Dendritic cell treated with granulocyte-macrophage colony-stimulating factor and Interleukin-4, amounts not matched to agents 40 ng/mL and 50 ng/mL, for 4 days (primary cell): ENCODE measurements around the gene MBNL1.
"Not testable (repeated sequence)": the region's sequence is repeated elsewhere in the genome, so short reads cannot be mapped to it uniquely, and the experiment has no call there.

Source experiments
- H3K27ac Mint-ChIP-seq: one replicate; pipeline ENCODE4 v1.8.0; 2022; ENCODE audit warnings: mild to moderate bottlenecking, mixed read lengths
- H3K27me3 Mint-ChIP-seq: one replicate; pipeline ENCODE4 v1.8.0; 2022; ENCODE audit warnings: mild to moderate bottlenecking, mixed read lengths
- H3K36me3 Mint-ChIP-seq: one replicate; pipeline ENCODE4 v1.8.0; 2022; ENCODE audit warnings: low read depth, mixed read lengths
- H3K4me1 Mint-ChIP-seq: one replicate; pipeline ENCODE4 v1.8.0; 2022; ENCODE audit warnings: low read depth, mixed read lengths
- H3K4me3 Mint-ChIP-seq: one replicate; pipeline ENCODE4 v1.8.0; 2022; ENCODE audit warnings: mild to moderate bottlenecking, moderate library complexity, mixed read lengths
- H3K9me3 Mint-ChIP-seq: one replicate; pipeline ENCODE4 v1.8.0; 2022; ENCODE audit warnings: mixed read lengths
- intact Hi-C: fragments of 100-400 bp; cut with micrococcal nuclease; formaldehyde crosslinking; loops from one replicate; pipeline ENCODE4 v1.15.0; 2022

Gene MBNL1

DNA sequence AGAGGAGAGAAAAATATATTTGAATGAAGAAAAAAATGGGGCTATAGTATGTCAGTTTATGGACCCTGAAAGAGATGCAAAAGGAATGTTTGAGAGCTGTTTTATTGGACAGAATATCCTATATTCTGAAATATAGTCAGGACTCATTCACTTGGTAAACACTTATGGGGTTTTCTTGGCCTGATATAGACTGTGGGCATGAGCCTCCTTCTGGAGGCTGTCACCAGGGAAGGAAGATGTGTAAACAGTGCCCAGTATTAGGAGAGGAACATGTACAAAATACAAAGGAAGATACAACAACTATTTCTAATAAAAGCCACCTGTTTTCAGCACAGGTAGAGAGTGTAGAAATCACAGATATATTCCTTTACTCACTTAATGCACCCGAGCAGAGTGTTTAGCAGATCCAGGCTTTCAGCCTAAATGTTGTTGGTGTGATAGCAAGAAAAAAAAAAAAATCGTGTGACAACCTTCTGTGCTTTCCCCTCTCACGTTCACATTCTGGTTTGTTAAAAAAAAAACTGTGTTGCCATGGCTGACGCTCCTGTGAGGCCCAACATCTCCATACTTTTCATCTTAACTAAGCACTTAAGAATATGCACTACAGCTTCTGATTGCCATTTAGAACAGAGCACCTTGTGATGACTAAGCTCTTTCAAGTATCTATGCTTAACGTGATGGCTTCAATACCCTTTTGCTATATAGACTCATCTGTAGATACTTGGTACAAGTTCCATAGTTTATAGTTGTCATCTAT lies 134.1 kb downstream of the MBNL1 start:
- Mint-ChIP-seq H3K27me3 (no peaks in the 10 kb centered on the region), H3K36me3 (peaks cover 46% of the 10 kb centered on the region), H3K9me3 (no peaks in the 10 kb centered on the region), H3K27ac (peak overlapping the region; percentile 20), H3K4me1 (peaks cover 55% of the 10 kb centered on the region), H3K4me3 (no peak overlapping the region)
- intact Hi-C loops = no loop called here

DNA sequence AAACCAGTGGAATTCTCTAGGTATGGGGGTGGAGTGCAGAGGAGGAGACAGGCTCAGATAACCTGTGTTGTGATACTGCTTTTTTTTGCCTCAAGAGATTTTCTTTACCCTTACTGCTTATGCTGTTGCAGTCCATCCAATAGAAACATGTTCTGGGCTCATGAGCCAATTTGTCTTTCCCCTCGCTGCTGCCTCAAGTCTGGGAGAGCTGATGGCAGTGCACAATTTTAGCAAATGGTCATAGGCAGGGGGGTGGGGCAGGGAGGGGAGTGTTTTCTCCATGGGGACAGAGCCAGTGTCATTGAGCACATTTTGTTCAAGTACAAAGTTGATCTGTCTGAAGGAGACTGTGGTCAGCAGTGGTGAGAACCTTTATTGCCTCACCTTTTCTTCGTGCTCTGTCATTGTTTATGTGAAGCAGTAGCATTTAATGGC lies 134.9 kb downstream of the MBNL1 start:
- Mint-ChIP-seq H3K27ac (peak overlapping the region; percentile 20), H3K36me3 (peaks cover 48% of the 10 kb centered on the region), H3K27me3 (no peaks in the 10 kb centered on the region), H3K9me3 (no peaks in the 10 kb centered on the region), H3K4me1 (peaks cover 55% of the 10 kb centered on the region), H3K4me3 (no peak overlapping the region)
- intact Hi-C loops = no loop called here

DNA sequence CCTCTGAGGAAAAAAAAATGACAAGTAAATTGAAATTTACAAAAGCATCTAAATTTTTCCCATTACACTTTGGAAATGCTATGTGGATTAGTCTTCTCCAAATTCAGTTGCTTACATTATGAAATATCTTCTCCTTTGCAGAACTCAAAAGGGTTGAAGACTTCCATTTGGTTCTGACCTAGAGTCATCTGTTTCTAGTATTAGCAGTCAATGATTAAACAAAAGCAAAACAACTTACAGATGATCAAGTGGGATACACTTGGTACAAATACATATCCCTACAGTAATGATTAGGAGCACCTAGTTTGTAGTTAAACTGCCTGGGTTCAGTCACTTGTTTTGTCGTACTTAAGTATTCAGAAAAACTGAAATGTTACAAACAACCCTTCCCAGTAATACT lies 136.2 kb downstream of the MBNL1 start:
- H3K36me3 Mint-ChIP-seq = peaks cover 34% of the 10 kb centered on the region
- H3K4me1 Mint-ChIP-seq = peaks cover 47% of the 10 kb centered on the region
- intact Hi-C loops = no loop called here
- no peaks in the 10 kb centered on the region for H3K27me3 Mint-ChIP-seq
- no peaks in the 10 kb centered on the region for H3K9me3 Mint-ChIP-seq
- H3K4me3 Mint-ChIP-seq = no peak overlapping the region
- H3K27ac Mint-ChIP-seq = no peak overlapping the region

DNA sequence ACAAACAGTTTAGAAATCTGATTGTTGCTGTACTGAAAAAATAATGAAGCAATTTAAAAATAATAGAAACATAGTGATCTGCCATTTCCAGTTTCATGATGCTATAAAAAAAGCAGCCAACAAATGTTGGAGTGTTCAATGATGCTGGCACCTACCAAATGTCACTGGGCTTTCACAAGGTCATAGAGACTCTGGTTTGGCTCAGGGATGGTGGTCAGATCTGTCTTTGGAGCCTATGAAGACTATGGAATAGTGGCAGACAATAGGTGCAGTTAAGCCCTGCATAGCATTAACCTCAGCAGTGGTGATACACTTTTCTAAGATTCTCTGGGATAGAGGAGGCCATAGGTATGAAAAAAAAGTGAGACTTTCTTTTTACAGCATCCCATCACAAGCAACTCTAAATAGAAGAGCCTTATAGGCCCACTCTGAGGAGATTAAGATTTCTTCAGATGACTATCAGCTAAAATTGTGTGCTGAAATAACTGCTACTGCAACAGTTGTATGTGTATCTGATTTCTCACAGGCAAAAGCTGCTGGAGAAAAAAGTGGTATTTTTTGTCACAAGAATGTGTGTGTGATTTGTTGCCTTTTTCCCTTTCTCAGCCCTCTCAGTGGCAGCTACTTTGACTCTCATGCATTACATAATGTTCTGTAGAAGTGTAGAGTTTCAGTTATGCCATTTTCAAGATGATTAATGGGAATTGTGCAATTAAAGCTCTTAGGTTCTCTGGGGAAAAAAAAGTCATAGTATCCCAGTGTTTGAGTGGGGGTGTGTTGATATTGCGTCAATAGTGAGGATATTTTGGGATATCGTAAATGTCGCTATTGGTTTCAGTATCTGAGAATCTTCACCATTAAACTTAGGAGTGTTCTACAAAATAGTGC lies 137.4 kb downstream of the MBNL1 start:
- no peak overlapping the region for H3K4me3 Mint-ChIP-seq
- peak overlapping the region; percentile 30 for H3K27ac Mint-ChIP-seq

DNA sequence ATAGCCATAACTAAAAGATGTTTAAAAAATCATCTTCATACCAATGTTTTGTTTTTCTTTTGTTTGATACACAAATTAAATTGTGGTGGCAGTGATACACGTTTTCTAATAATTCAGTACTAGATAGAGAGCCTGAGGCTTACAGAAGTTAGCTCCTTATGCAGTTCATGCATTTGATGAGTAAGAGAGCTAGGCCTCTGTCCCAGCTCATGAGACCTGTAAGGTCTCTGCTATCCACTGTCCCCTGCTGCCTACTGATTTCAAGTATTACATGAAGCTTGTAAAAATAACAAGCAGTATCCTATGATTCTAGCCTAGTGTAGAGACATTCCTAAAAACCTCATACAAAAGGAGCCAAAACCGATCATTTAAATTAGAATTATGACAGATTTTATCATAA lies 144.5 kb downstream of the MBNL1 start:
- no peak overlapping the region for H3K4me3 Mint-ChIP-seq
- no peaks in the 10 kb centered on the region for H3K9me3 Mint-ChIP-seq
- H3K4me1 Mint-ChIP-seq = peaks cover 6% of the 10 kb centered on the region
- intact Hi-C loops = no loop called here
- H3K27me3 Mint-ChIP-seq = no peaks in the 10 kb centered on the region
- H3K27ac Mint-ChIP-seq = no peak overlapping the region
- peaks cover 38% of the 10 kb centered on the region for H3K36me3 Mint-ChIP-seq

More for the DNA sequence above, 137.4 kb downstream of the MBNL1 start:
- H3K4me1 Mint-ChIP-seq = peaks cover 47% of the 10 kb centered on the region
- H3K27me3 Mint-ChIP-seq = no peaks in the 10 kb centered on the region
- intact Hi-C loops = no loop called here
- no peaks in the 10 kb centered on the region for H3K9me3 Mint-ChIP-seq
- H3K36me3 Mint-ChIP-seq = peaks cover 33% of the 10 kb centered on the region

DNA sequence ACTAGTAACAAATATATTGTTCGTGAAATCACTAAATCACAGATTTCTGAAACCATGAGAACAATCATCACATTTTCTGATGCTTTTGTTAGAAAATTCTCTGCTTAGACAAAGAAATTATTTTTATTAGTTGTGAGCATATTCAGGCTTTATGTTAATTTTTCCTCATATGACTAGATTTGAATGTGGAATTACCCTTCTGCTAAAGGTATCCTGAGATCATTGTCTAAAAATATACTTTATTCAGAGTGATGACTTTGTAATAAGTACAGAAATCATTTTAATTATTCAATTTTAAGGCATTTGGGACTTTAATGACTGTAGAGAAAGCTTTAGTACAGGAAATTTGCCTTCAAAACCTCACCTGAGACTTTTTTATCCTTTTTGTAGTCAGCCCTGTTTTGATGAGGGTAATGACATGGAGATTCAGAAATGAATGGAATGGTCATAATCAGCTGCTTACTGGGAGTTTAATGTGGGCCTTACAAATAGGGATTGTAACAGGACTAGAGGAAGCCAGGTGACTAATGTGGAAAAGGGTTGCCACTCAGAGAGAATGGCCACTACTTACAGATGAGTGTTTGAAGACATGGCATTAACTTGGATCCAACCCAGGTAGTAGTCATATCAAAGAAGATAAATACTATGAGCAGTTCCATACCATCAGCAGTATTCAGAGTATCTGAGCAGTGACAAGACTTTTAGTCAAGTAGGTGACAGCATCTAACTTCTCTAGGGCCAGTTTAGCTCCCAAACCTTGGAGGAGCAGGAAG lies 148.3 kb downstream of the MBNL1 start:
- Mint-ChIP-seq H3K27me3 (no peaks in the 10 kb centered on the region), H3K27ac (no peak overlapping the region), H3K4me3 (no peak overlapping the region), H3K36me3 (peaks cover 75% of the 10 kb centered on the region), H3K4me1 (peaks cover 14% of the 10 kb centered on the region), H3K9me3 (peaks cover 10% of the 10 kb centered on the region)
- intact Hi-C loops = no loop called here

DNA sequence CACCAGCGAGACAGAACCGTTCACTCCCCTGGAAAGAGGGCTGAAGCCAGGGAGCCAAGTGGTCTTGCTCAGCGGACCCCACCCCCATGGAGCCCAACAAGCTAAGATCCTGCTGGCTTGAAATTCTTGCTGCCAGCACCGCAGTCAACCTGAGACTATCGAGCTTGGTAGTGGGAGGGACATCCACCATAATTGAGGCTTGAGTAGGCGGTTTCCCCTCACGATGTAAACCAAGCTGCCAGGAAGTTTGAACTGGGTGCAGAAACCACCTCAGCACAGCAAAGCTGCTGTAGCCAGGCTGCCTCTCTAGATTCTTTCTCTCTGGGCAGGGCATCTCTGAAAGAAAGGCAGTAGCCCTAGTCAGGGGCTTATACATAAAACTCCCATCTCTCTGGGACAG lies 151.0 kb downstream of the MBNL1 start:
- Mint-ChIP-seq H3K4me3 (no peak overlapping the region), H3K27ac (no peak overlapping the region), H3K9me3 (peaks cover 23% of the 10 kb centered on the region), H3K36me3 (peaks cover 89% of the 10 kb centered on the region), H3K27me3 (no peaks in the 10 kb centered on the region), H3K4me1 (peaks cover 28% of the 10 kb centered on the region)
- intact Hi-C loops = no loop called here

DNA sequence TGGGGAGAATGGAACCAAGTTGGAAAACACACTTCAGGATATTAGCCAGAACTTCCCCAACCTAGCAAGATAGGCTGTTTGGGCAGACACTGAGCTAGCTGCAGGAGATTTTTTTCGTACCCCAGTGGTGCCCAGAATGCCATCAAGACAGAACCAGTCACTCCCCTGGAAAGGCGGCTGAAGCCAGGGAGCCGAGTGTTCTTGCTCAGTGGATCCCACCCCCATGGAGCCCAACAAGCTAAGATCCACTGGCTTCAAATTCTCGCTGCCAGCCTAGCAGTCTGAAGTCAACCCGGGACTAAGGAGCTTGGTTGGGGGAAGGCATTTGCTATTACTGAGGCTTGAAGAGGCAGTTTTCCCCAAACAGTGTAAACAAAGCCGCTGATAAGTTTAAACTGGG lies 152.4 kb downstream of the MBNL1 start:
- H3K9me3 Mint-ChIP-seq = peaks cover 23% of the 10 kb centered on the region
- intact Hi-C loops = no loop called here

DNA sequence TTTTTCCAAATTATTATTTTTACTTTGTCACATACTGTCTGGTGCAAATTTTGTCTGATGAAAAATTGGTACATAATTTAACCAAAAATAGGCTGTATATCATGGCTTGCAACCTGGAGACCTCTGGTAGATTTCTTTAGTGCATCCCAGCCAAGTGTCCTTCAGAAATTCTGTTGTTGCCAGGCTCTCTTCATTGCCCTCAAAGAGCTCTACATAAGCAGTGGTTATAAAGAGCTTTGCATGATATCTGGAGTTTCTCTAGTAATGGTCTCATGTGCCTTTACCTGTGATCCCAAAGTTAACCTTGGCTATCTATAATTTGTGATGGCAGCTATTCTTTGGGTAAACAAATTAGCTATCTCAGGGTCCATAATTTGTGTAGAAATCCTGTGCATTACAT lies 157.7 kb downstream of the MBNL1 start:
- Mint-ChIP-seq H3K4me3 (no peak overlapping the region), H3K36me3 (peaks cover 58% of the 10 kb centered on the region), H3K27ac (no peak overlapping the region), H3K9me3 (peaks cover 18% of the 10 kb centered on the region), H3K27me3 (no peaks in the 10 kb centered on the region), H3K4me1 (peaks cover 53% of the 10 kb centered on the region)
- intact Hi-C loops = no loop called here

More for the DNA sequence above, 152.4 kb downstream of the MBNL1 start:
- Mint-ChIP-seq H3K36me3 (peaks cover 89% of the 10 kb centered on the region), H3K27me3 (no peaks in the 10 kb centered on the region), H3K4me3 (no peak overlapping the region), H3K27ac (no peak overlapping the region), H3K4me1 (peaks cover 41% of the 10 kb centered on the region)

DNA sequence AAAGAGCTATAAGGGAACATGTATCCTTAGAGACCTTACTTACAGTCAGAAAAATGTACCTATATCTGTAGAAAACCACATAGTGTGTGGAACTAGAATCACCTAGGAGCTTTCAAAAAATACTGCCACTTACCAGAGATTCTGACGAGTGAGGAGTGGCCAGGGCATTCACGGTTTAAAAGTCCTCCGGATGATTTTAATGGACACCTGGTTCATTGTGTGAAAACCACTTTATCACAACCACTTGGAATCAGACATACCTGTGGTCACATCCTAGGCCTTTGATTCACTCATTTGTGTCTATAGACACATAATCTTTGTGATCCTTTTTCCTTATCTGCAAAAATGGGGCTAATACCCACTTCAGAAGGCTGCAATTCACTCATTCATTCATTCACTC lies 159.8 kb downstream of the MBNL1 start:
- H3K27ac Mint-ChIP-seq = no peak overlapping the region
- no peak overlapping the region for H3K4me3 Mint-ChIP-seq
- peaks cover 35% of the 10 kb centered on the region for H3K4me1 Mint-ChIP-seq
- H3K27me3 Mint-ChIP-seq = no peaks in the 10 kb centered on the region
- peaks cover 58% of the 10 kb centered on the region for H3K36me3 Mint-ChIP-seq
- intact Hi-C loops = no loop called here
- H3K9me3 Mint-ChIP-seq = no peaks in the 10 kb centered on the region

DNA sequence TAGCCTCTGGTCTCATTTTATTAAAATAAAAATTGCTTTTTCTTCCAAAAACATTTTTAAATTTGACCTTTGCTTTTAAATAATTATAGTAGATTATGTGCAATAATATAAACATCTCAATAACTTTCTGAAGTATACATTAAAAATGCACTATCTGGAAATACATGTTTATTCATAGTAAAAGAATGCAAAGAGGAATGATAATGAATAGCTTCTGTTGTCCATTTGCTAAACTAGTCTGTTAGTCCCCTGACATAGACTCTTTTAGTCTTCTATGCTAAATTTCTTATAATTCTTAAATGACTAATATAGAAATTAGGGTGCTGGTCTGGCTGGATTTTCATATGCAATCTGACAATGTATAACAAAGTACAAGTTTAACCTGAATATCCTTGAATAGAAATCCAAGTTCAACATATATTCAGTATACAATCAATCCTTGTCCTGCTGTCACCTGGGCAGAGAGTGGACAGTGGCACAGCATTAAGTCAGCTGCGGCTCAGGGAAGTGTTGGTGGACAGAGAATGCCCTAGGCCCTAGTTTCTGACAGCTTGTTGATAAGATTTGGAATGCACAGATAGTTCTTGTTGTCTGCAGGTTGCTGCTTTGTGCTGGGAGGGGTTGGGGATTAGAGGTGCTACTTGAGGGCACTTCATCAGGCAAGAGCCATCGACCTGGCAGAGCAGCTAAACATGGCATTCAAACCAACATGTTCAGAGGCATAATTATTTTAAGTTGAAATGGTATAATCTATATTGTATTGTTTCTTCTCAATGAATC lies 161.7 kb downstream of the MBNL1 start:
- intact Hi-C loops = no loop called here
- no peak overlapping the region for H3K27ac Mint-ChIP-seq
- no peaks in the 10 kb centered on the region for H3K9me3 Mint-ChIP-seq
- peaks cover 60% of the 10 kb centered on the region for H3K36me3 Mint-ChIP-seq
- no peak overlapping the region for H3K4me3 Mint-ChIP-seq
- peaks cover 26% of the 10 kb centered on the region for H3K4me1 Mint-ChIP-seq
- no peaks in the 10 kb centered on the region for H3K27me3 Mint-ChIP-seq

DNA sequence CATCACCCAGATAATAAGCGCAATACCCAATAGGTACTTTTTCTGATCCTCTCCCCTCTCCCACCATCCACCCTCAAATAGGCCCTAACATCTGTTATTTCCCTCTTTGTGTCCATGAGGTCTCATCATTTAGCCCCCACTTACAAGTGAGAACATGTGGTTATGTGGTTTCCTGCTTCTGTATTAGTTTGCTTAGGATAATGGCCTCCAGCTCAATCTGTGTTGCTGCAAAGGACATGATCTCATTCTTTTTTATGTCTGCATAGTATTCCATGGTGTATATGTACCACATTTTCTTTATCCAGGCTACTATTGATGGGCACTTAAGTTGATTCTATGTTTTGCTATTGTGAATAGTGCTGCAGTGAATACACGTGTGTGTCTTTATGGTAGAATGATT lies 165.4 kb downstream of the MBNL1 start:
- no peaks in the 10 kb centered on the region for H3K27me3 Mint-ChIP-seq
- peaks cover 30% of the 10 kb centered on the region for H3K4me1 Mint-ChIP-seq
- peaks cover 54% of the 10 kb centered on the region for H3K36me3 Mint-ChIP-seq
- intact Hi-C loops = no loop called here
- no peaks in the 10 kb centered on the region for H3K9me3 Mint-ChIP-seq
- H3K4me3 Mint-ChIP-seq = no peak overlapping the region
- H3K27ac Mint-ChIP-seq = no peak overlapping the region

DNA sequence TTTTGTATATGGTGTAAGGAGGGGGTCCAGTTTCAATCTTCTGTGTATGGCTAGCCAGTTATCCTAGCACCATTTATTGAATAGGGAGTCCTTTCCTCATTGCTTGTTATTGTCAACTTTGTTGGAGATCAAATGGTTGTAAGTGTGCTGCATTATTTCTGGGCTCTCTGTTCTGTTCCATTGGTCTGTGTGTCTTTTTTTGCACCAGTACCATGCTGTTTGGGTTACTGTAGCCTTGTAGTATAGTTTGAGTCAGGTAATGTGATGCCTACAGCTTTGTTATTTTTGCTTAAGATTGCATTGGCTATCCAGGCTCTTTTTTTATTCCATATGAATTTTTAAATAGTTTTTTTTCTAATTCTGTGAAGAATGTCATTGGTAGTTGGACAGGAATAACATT lies 166.5 kb downstream of the MBNL1 start:
- H3K27ac Mint-ChIP-seq, H3K9me3 Mint-ChIP-seq, H3K27me3 Mint-ChIP-seq, intact Hi-C loops, H3K4me3 Mint-ChIP-seq: not testable (repeated sequence)
- H3K4me1 Mint-ChIP-seq = peaks cover 30% of the 10 kb centered on the region
- H3K36me3 Mint-ChIP-seq = peaks cover 56% of the 10 kb centered on the region
